Erythroblast (primary cell): ENCODE results near the gene NABP2.

ENCODE experiments used
- GATA1 ChIP-seq: IDR thresholded peaks from 2 replicates; pipeline ENCODE4 v1.6.1; 2011; ENCODE audit warnings: low read depth, mild to moderate bottlenecking, control low read depth, low read length, moderate library complexity
- POLR2A ChIP-seq: IDR thresholded peaks from 2 replicates; pipeline ENCODE4 v1.6.1; 2011; ENCODE audit warnings: mild to moderate bottlenecking, low read length

DNA sequence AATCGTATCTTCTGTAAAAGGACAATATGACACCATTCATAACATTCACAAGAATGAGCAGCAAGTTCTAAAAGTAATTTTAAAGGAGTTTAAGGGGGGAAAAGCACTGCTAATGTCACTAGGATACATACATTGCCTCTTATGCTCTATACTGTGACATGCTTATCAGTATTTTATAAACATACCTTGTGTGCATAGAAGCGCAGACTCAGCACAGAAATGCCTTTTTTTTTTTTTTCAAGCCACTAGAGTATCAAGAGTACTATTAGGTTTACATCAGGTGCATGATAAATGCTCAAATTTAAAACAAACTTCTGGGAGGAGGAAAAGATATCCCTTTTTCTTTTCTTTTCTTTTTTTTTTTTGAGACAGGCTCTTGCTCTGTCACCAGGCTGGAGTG is 21.3 kb upstream of the NABP2 start:
- no peak for TF ChIP-seq POLR2A
- TF ChIP-seq GATA1: no peak
